Dedifferentiated amniotic fluid mesenchymal stem cell (primary cell): Measurements from ENCODE around the gene ATF6.

Source experiments
- DNase-seq: peaks from one replicate; pipeline ENCODE4 v3.0.0-alpha.2; 2016; ENCODE audit errors: extremely low spot score

Gene ATF6

GRCh38 chr1:161966067-161966466 is 199.9 kb downstream of the ATF6 start:
- no peak for DNase-seq

- DNase-seq, result no peak
Observed at GRCh38 chr1:161970036-161970435, 203.9 kb downstream of the ATF6 start.

- no peak for DNase-seq
Observed at GRCh38 chr1:161970633-161971032, 204.5 kb downstream of the ATF6 start.

- no peak for DNase-seq
Observed at GRCh38 chr1:161972828-161973227, 206.7 kb downstream of the ATF6 start.

GRCh38 chr1:161973924-161974845 is 208.1 kb downstream of the ATF6 start:
- DNase-seq, result no peak

GRCh38 chr1:161978011-161978790 is 212.1 kb downstream of the ATF6 start:
- no peak for DNase-seq

GRCh38 chr1:161981126-161981525 is 215.0 kb downstream of the ATF6 start:
- no peak for DNase-seq

- no peak for DNase-seq
Observed at GRCh38 chr1:161981735-161982506, 215.8 kb downstream of the ATF6 start.

- DNase-seq, result no peak
Observed at GRCh38 chr1:161982507-161982895, 216.4 kb downstream of the ATF6 start.

GRCh38 chr1:161982917-161983316 is 216.8 kb downstream of the ATF6 start:
- DNase-seq, result no peak

- no peak for DNase-seq
Observed at GRCh38 chr1:161983725-161984124, 217.6 kb downstream of the ATF6 start.

- DNase-seq, result no peak
Observed at GRCh38 chr1:161985301-161985822, 219.2 kb downstream of the ATF6 start.

GRCh38 chr1:161986328-161986727 is 220.2 kb downstream of the ATF6 start:
- no peak for DNase-seq

- DNase-seq, result no peak
Observed at GRCh38 chr1:161987303-161987702, 221.2 kb downstream of the ATF6 start.

GRCh38 chr1:161987872-161988271 is 221.8 kb downstream of the ATF6 start:
- no peak for DNase-seq

- DNase-seq, result no peak
Observed at GRCh38 chr1:161988413-161988812, 222.3 kb downstream of the ATF6 start.

GRCh38 chr1:161989108-161989507 is 223.0 kb downstream of the ATF6 start:
- no peak for DNase-seq

GRCh38 chr1:161989786-161990185 is 223.7 kb downstream of the ATF6 start:
- no peak for DNase-seq

GRCh38 chr1:161993576-161993975 is 227.5 kb downstream of the ATF6 start:
- DNase-seq, result no peak

GRCh38 chr1:161994175-161994668 is 228.1 kb downstream of the ATF6 start:
- peak; percentile 38 for DNase-seq

GRCh38 chr1:161997152-161997551 is 231.0 kb downstream of the ATF6 start:
- no peak for DNase-seq

GRCh38 chr1:161998811-161999210 is 232.7 kb downstream of the ATF6 start:
- no peak for DNase-seq
